ENCODE measurements around the gene PPM1H. TPM values are rescaled to one million over a fixed set of nuclear protein-coding genes. Genes with fewer than 3 reads are reported as not detected.

PPM1H gene
- total RNA-seq, 1 donor from 2014 or later, result 0.49 TPM

GRCh38 chr12:62903151-62903550 is 31.8 kb downstream of the PPM1H start:
- intact Hi-C loops (cut with DNase I), result no loop called here
- no peaks in the 10 kb centered on the region for H3K4me1 ChIP-seq
- no peak for DNase-seq (ENCODE audit: extremely low spot score in 2 of 2)

GRCh38 chr12:62900686-62901272 is 34.2 kb downstream of the PPM1H start:
- no peak for TF ChIP-seq POLR2AphosphoS5 (IDR thresholded peaks at IDR 0.05; ENCODE audit: insufficient read depth in 1 of 2, low read depth in 1 of 2)
- TF ChIP-seq, protein P1, sequence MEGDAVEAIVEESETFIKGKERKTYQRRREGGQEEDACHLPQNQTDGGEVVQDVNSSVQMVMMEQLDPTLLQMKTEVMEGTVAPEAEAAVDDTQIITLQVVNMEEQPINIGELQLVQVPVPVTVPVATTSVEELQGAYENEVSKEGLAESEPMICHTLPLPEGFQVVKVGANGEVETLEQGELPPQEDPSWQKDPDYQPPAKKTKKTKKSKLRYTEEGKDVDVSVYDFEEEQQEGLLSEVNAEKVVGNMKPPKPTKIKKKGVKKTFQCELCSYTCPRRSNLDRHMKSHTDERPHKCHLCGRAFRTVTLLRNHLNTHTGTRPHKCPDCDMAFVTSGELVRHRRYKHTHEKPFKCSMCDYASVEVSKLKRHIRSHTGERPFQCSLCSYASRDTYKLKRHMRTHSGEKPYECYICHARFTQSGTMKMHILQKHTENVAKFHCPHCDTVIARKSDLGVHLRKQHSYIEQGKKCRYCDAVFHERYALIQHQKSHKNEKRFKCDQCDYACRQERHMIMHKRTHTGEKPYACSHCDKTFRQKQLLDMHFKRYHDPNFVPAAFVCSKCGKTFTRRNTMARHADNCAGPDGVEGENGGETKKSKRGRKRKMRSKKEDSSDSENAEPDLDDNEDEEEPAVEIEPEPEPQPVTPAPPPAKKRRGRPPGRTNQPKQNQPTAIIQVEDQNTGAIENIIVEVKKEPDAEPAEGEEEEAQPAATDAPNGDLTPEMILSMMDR (IDR thresholded peaks at IDR 0.05), result no peak
- TF ChIP-seq POLR2A (IDR thresholded peaks at IDR 0.05), result no peak
- Histone ChIP-seq H3K27me3 (no peaks in the 10 kb centered on the region), H3K9me3 (no peaks in the 10 kb centered on the region), H3K4me3 (no peak overlapping the region), H3K36me3 (no peaks in the 10 kb centered on the region), H3K27ac (no peak overlapping the region), H3K4me1 (no peaks in the 10 kb centered on the region)
- DNase-seq (ENCODE audit: extremely low spot score in 2 of 2), result no peak
- intact Hi-C loops (cut with DNase I), result no loop called here

More at GRCh38 chr12:62903151-62903550, 31.8 kb downstream of the PPM1H start:
- H3K36me3 ChIP-seq, result no peaks in the 10 kb centered on the region
- no peak overlapping the region for H3K4me3 ChIP-seq
- H3K27ac ChIP-seq, result no peak overlapping the region
- H3K9me3 ChIP-seq, result no peaks in the 10 kb centered on the region
- TF ChIP-seq POLR2AphosphoS5 (IDR thresholded peaks at IDR 0.05; ENCODE audit: insufficient read depth in 1 of 2, low read depth in 1 of 2) (no peak), POLR2A (IDR thresholded peaks at IDR 0.05) (no peak)
- TF ChIP-seq, protein P1 (IDR thresholded peaks at IDR 0.05), result no peak
- H3K27me3 ChIP-seq, result no peaks in the 10 kb centered on the region

GRCh38 chr12:62899568-62900390 is 35.2 kb downstream of the PPM1H start:
- H3K4me3 ChIP-seq, result no peak overlapping the region
- no peak overlapping the region for H3K27ac ChIP-seq
- H3K4me1 ChIP-seq, result no peaks in the 10 kb centered on the region
- TF ChIP-seq, protein P1 (IDR thresholded peaks at IDR 0.05), result no peak
- no peak for TF ChIP-seq POLR2A (IDR thresholded peaks at IDR 0.05)
- no peak for TF ChIP-seq POLR2AphosphoS5 (IDR thresholded peaks at IDR 0.05; ENCODE audit: insufficient read depth in 1 of 2, low read depth in 1 of 2)
- H3K27me3 ChIP-seq, result no peaks in the 10 kb centered on the region
- H3K9me3 ChIP-seq, result no peaks in the 10 kb centered on the region
- intact Hi-C loops (cut with DNase I), result no loop called here
- no peaks in the 10 kb centered on the region for H3K36me3 ChIP-seq
- DNase-seq (ENCODE audit: extremely low spot score in 2 of 2), result no peak

- H3K4me1 ChIP-seq, result no peaks in the 10 kb centered on the region
Observed at GRCh38 chr12:62898526-62898925, 36.4 kb downstream of the PPM1H start.

More at GRCh38 chr12:62898526-62898925, 36.4 kb downstream of the PPM1H start:
- Histone ChIP-seq H3K27me3 (no peaks in the 10 kb centered on the region), H3K9me3 (no peaks in the 10 kb centered on the region), H3K27ac (no peak overlapping the region), H3K36me3 (no peaks in the 10 kb centered on the region), H3K4me3 (no peak overlapping the region)
- DNase-seq (ENCODE audit: extremely low spot score in 2 of 2), result no peak
- intact Hi-C loops (cut with DNase I), result no loop called here
- TF ChIP-seq POLR2AphosphoS5 (IDR thresholded peaks at IDR 0.05; ENCODE audit: insufficient read depth in 1 of 2, low read depth in 1 of 2) (no peak), POLR2A (IDR thresholded peaks at IDR 0.05) (no peak)
- TF ChIP-seq, protein P1 (IDR thresholded peaks at IDR 0.05), result no peak

Measured in vagina (tissue), 2 donors.